ENCODE measurements around the gene CHID1. TPM values are rescaled to one million over a fixed set of nuclear protein-coding genes. Genes with fewer than 3 reads are reported as not detected.

The CHID1 gene
- total RNA-seq, 3 donors from 2014 or later, result 52.3 to 64.3 (median 55.3) TPM

DNA sequence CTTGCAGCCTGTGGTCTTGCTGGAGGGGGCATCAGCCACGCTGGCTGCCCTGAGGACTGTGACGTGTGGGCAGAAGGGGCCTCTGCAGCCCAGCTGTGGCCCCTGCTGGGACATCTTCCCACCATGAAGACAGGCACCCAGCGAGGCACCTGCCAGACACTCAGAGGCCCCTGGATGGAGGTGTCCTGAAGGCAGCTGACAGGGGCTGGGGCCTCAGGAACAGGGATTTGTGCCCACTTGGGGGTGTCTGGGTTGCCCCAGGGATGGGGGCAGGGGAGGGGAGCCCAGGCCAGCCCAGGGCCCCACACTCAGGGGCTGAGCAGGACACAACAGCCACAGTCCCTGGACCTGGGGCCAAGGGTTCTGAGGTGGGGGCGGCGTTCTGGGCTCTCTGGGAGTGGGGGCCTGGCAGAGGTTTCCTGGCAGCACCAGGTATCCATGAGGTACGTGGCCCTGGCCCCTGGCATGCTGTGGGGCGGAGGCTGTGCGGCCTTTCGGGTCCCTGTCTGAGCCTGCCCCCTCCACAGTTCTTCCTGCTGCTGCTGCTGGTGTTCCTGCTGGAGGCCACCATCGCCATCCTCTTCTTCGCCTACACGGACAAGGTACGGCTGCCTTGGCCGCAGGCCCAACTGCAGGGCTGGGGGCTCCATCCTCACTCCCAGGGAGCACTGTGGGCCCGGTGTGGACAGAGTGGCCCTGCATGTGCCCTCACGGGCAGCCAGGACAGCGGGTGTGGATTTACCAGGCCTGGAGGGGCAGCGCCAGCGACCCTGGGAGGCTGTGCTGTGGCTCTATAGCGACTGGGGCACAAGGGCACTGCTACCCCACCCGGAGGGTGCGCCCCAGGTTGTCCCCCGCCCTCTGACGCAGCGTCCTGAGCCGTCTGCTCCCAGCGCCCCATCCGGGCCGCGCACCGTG, 46.4 kb downstream of the CHID1 start:
- TF ChIP-seq, protein P1, sequence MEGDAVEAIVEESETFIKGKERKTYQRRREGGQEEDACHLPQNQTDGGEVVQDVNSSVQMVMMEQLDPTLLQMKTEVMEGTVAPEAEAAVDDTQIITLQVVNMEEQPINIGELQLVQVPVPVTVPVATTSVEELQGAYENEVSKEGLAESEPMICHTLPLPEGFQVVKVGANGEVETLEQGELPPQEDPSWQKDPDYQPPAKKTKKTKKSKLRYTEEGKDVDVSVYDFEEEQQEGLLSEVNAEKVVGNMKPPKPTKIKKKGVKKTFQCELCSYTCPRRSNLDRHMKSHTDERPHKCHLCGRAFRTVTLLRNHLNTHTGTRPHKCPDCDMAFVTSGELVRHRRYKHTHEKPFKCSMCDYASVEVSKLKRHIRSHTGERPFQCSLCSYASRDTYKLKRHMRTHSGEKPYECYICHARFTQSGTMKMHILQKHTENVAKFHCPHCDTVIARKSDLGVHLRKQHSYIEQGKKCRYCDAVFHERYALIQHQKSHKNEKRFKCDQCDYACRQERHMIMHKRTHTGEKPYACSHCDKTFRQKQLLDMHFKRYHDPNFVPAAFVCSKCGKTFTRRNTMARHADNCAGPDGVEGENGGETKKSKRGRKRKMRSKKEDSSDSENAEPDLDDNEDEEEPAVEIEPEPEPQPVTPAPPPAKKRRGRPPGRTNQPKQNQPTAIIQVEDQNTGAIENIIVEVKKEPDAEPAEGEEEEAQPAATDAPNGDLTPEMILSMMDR (IDR thresholded peaks at IDR 0.05), result no peak
- intact Hi-C loops (cut with DNase I, micrococcal nuclease), result no loop called here
- H3K4me3 ChIP-seq, result no peak overlapping the region
- no peaks in the 10 kb centered on the region for H3K36me3 ChIP-seq (ENCODE audit: low read depth)
- ATAC-seq, result peak; percentile 1
- peaks cover 7% of the 10 kb centered on the region for H3K4me1 ChIP-seq (ENCODE audit: low read depth)
- no peaks in the 10 kb centered on the region for H3K9me3 ChIP-seq
- no peak for DNase-seq

DNA sequence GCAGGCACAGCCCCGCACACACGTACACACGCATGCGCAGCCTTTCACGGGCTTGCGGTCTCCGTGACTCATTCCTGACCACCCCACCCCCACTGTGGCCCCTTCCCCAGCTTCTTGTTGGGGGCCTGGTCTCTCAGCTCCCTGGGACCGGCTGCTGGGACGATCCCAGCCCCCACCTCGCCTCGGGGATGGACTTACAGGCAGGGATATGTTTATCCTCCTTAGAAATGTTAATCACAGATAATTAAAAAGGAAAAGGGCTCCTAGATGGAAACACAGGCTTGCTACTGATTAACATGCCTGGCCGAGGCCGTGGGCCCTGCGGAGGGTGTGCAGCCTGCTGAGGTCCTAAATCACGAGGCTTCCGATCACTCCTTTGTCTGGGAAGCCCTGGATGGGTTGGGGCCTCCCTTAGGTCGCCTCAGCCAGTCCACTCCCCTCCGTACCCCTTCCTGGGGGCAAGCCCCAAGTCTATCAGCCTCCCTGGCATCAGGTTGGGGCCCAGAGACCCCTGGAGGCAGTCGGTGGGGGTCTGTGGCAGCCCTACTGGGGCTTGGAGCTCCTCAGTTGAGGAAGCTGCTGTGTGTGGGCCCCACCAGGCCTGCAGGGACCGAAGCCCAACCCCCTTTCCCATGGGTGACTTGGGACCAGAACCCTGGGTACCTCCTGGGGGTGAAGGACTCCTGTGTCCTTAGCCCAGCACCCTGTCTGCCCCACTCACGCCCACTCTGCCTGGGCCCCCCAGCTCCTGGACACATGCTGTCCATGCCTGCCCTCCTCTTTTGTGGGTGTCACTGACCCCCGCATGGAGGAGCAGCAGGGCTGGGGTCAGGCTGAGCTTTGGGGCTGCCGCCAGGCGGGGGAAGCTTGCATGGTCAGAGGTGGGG, 47.3 kb downstream of the CHID1 start:
- H3K36me3 ChIP-seq (ENCODE audit: low read depth), result no peaks in the 10 kb centered on the region
- no peak overlapping the region for H3K4me3 ChIP-seq
- no peak for DNase-seq
- intact Hi-C loops (cut with DNase I, micrococcal nuclease), result no loop called here
- H3K9me3 ChIP-seq, result no peaks in the 10 kb centered on the region
- ATAC-seq, result no peak
- peaks cover 7% of the 10 kb centered on the region for H3K4me1 ChIP-seq (ENCODE audit: low read depth)
- TF ChIP-seq, protein P1 (IDR thresholded peaks at IDR 0.05), result no peak

DNA sequence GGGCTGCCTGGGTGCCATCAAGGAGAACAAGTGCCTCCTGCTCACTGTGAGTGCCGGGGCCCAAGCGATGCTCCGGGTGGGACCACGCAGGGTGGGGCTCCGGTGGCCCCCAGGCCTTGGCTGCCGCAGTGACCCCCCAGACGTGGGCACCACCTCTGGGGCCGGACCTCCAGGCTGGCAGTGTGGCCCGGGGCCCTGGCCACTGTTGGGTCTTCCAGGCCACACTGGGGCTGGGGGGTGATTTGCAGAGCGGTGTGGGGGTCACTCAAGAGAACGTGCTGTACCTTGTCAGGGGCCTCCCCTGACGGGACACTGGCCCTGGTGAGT, 48.0 kb downstream of the CHID1 start:
- peaks cover 7% of the 10 kb centered on the region for H3K4me1 ChIP-seq (ENCODE audit: low read depth)
- H3K4me3 ChIP-seq, result no peak overlapping the region
- no peaks in the 10 kb centered on the region for H3K9me3 ChIP-seq
- TF ChIP-seq, protein P1 (IDR thresholded peaks at IDR 0.05), result no peak
- no peaks in the 10 kb centered on the region for H3K36me3 ChIP-seq (ENCODE audit: low read depth)
- intact Hi-C loops (cut with DNase I, micrococcal nuclease), result no loop called here
- DNase-seq (no peak), ATAC-seq (no peak)

- intact Hi-C loops (cut with DNase I, micrococcal nuclease), result no loop called here
- ATAC-seq, result peak; percentile 28
- H3K36me3 ChIP-seq (ENCODE audit: low read depth), result no peaks in the 10 kb centered on the region
- peaks cover 7% of the 10 kb centered on the region for H3K4me1 ChIP-seq (ENCODE audit: low read depth)
- TF ChIP-seq, protein P1 (IDR thresholded peaks at IDR 0.05), result no peak
- no peak overlapping the region for H3K4me3 ChIP-seq
- peak in 2 of 3 donors; percentile 64 to 70 for DNase-seq
- H3K9me3 ChIP-seq, result no peaks in the 10 kb centered on the region
Observed at GRCh38 chr11:862081-862661, 48.4 kb downstream of the CHID1 start.

- intact Hi-C loops (cut with DNase I, micrococcal nuclease), result no loop called here
- ATAC-seq, result no peak
- Histone ChIP-seq H3K4me3 (no peak overlapping the region), H3K4me1 (ENCODE audit: low read depth) (peaks cover 7% of the 10 kb centered on the region), H3K36me3 (ENCODE audit: low read depth) (no peaks in the 10 kb centered on the region), H3K9me3 (no peaks in the 10 kb centered on the region)
- TF ChIP-seq, protein P1 (IDR thresholded peaks at IDR 0.05), result no peak
- no peak for DNase-seq
Observed at GRCh38 chr11:861105-861479, 49.5 kb downstream of the CHID1 start.
